BLaER1 (cell line): ENCODE data around the gene HS6ST3.

Experiments used
- H3K27ac ChIP-seq: shearing (Covaris generic); formaldehyde crosslinking; 2 replicates; pipeline ENCODE4 v1.8.1; 2022
- H3K27me3 ChIP-seq: shearing (Covaris generic); formaldehyde crosslinking; 2 replicates; pipeline ENCODE4 v1.8.1; 2022
- H3K36me3 ChIP-seq: shearing (Covaris generic); formaldehyde crosslinking; 2 replicates; pipeline ENCODE4 v1.8.1; 2022
- H3K4me1 ChIP-seq: shearing (Covaris generic); formaldehyde crosslinking; 2 replicates; pipeline ENCODE4 v1.8.1; 2022
- H3K4me2 ChIP-seq: shearing (Covaris generic); formaldehyde crosslinking; 2 replicates; pipeline ENCODE4 v1.8.1; 2022
- H3K4me3 ChIP-seq: shearing (Covaris generic); formaldehyde crosslinking; 2 replicates; pipeline ENCODE4 v1.8.1; 2022
- H3K9ac ChIP-seq: shearing (Covaris generic); formaldehyde crosslinking; 2 replicates; pipeline ENCODE4 v1.8.1; 2022
- H3K9me3 ChIP-seq: shearing (Covaris generic); formaldehyde crosslinking; 2 replicates; pipeline ENCODE4 v1.8.1; 2022
- H4K20me1 ChIP-seq: shearing (Covaris generic); formaldehyde crosslinking; 2 replicates; pipeline ENCODE4 v1.8.1; 2022
- Cebpa-rat ChIP-seq: shearing (Covaris generic); IDR thresholded peaks from 2 replicates; pipeline ENCODE4 v1.8.1; 2022

HS6ST3 gene

GRCh38 chr13:96346921-96347320 lies 257.0 kb downstream of the HS6ST3 start:
- no peak overlapping the region for H3K4me3 ChIP-seq
- no peaks in the 10 kb centered on the region for H3K36me3 ChIP-seq
- no peak overlapping the region for H3K27ac ChIP-seq
- H3K27me3 ChIP-seq: no peaks in the 10 kb centered on the region
- H3K4me1 ChIP-seq: no peaks in the 10 kb centered on the region
- H4K20me1 ChIP-seq: no peaks in the 10 kb centered on the region
- no peak for TF ChIP-seq Cebpa-rat
- no peak overlapping the region for H3K4me2 ChIP-seq
- no peak overlapping the region for H3K9ac ChIP-seq
- H3K9me3 ChIP-seq: no peaks in the 10 kb centered on the region

DNA sequence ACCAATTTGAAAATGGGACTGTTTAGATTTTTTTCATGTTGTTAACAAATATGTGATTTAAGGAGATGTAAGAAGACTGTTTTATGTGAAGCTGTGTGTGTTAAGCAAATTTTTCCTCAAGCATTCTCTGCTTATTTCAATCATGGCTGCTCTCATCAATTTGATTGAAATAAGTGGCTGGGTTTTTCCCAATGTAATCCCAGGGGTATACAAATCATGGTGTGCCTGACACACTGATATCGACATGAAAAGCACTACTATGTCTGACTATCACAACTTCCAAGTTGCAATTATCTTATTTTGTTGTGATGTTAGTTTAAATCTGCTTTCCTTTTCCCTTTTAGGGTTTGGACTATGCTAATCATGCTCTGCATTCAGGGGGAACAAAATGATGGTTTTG lies 283.7 kb downstream of the HS6ST3 start:
- Histone ChIP-seq H3K27me3 (no peaks in the 10 kb centered on the region), H3K9me3 (no peaks in the 10 kb centered on the region), H3K4me2 (no peak overlapping the region), H3K4me3 (no peak overlapping the region), H4K20me1 (no peaks in the 10 kb centered on the region), H3K36me3 (no peaks in the 10 kb centered on the region), H3K27ac (no peak overlapping the region), H3K9ac (no peak overlapping the region), H3K4me1 (no peaks in the 10 kb centered on the region)
- TF ChIP-seq Cebpa-rat: no peak

GRCh38 chr13:96377835-96378234 lies 287.9 kb downstream of the HS6ST3 start:
- Histone ChIP-seq H3K36me3 (no peaks in the 10 kb centered on the region), H3K4me3 (no peak overlapping the region), H4K20me1 (no peaks in the 10 kb centered on the region), H3K4me2 (no peak overlapping the region), H3K27ac (no peak overlapping the region), H3K4me1 (no peaks in the 10 kb centered on the region), H3K9ac (no peak overlapping the region), H3K9me3 (no peaks in the 10 kb centered on the region), H3K27me3 (no peaks in the 10 kb centered on the region)
- no peak for TF ChIP-seq Cebpa-rat

DNA sequence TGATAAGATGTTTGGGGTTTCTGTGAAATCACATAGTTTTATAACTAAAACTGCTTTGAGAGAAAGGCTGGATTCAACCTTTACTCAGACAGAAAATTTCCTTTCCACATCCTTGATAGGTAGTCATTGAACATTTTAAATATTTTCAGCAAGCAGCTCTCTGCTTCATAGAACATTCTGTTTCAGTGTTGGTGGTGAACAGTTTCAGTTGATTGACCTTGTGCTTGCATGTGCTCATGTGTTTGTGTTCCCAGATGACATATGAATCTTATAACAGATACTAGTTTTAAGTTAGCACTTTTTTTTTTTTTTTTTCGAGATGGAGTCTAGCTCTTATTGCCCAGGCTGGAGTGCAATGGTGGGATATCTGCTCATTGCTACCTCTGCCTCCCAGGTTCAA lies 290.1 kb downstream of the HS6ST3 start:
- H3K4me1 ChIP-seq: no peaks in the 10 kb centered on the region
- no peak overlapping the region for H3K4me3 ChIP-seq
- no peaks in the 10 kb centered on the region for H3K36me3 ChIP-seq
- TF ChIP-seq Cebpa-rat: no peak
- no peak overlapping the region for H3K27ac ChIP-seq
- no peak overlapping the region for H3K4me2 ChIP-seq
- no peak overlapping the region for H3K9ac ChIP-seq
- H4K20me1 ChIP-seq: no peaks in the 10 kb centered on the region
- no peaks in the 10 kb centered on the region for H3K9me3 ChIP-seq
- no peaks in the 10 kb centered on the region for H3K27me3 ChIP-seq

DNA sequence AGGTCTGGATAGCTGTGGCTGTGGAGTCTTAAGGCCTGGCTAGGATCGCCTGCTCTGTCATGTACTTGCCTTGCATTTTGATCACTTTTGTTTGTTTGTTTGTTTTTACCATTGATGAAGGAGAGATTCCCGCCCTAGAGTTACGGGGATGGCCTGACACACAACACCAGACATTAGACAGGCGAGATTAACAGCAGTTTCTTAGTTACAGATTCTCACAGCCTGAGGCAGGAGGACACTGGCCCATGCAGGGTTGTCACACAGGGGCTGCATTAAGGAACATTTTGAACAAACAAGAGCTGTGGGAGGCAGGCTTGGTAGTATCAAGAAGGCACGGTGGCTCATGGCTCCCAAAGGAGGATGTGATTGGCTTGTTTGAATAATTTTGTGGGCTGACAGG lies 291.8 kb downstream of the HS6ST3 start:
- no peaks in the 10 kb centered on the region for H3K27me3 ChIP-seq
- no peaks in the 10 kb centered on the region for H3K4me1 ChIP-seq
- TF ChIP-seq Cebpa-rat: no peak
- no peaks in the 10 kb centered on the region for H3K9me3 ChIP-seq
- no peaks in the 10 kb centered on the region for H4K20me1 ChIP-seq
- no peak overlapping the region for H3K27ac ChIP-seq
- no peak overlapping the region for H3K9ac ChIP-seq
- H3K4me3 ChIP-seq: no peak overlapping the region
- no peak overlapping the region for H3K4me2 ChIP-seq
- no peaks in the 10 kb centered on the region for H3K36me3 ChIP-seq

GRCh38 chr13:96388598-96388997 lies 298.7 kb downstream of the HS6ST3 start:
- Histone ChIP-seq H3K27me3 (no peaks in the 10 kb centered on the region), H4K20me1 (no peaks in the 10 kb centered on the region), H3K27ac (no peak overlapping the region), H3K4me2 (no peak overlapping the region), H3K36me3 (no peaks in the 10 kb centered on the region), H3K9me3 (peaks cover 6% of the 10 kb centered on the region; the same call in 1 of the 2 replicates), H3K9ac (no peak overlapping the region), H3K4me3 (no peak overlapping the region), H3K4me1 (no peaks in the 10 kb centered on the region)
- TF ChIP-seq Cebpa-rat: no peak

GRCh38 chr13:96391606-96392005 lies 301.7 kb downstream of the HS6ST3 start:
- no peaks in the 10 kb centered on the region for H4K20me1 ChIP-seq
- no peak for TF ChIP-seq Cebpa-rat
- H3K27me3 ChIP-seq: no peaks in the 10 kb centered on the region
- no peak overlapping the region for H3K27ac ChIP-seq
- H3K4me1 ChIP-seq: no peaks in the 10 kb centered on the region
- no peak overlapping the region for H3K4me3 ChIP-seq
- H3K36me3 ChIP-seq: no peaks in the 10 kb centered on the region
- peaks cover 6% of the 10 kb centered on the region; the same call in 1 of the 2 replicates for H3K9me3 ChIP-seq
- H3K4me2 ChIP-seq: no peak overlapping the region
- no peak overlapping the region for H3K9ac ChIP-seq

- Histone ChIP-seq H3K36me3 (no peaks in the 10 kb centered on the region), H3K9me3 (peaks cover 3% of the 10 kb centered on the region; the same call in 1 of the 2 replicates), H3K4me3 (no peak overlapping the region), H3K9ac (no peak overlapping the region), H4K20me1 (no peaks in the 10 kb centered on the region), H3K4me1 (no peaks in the 10 kb centered on the region), H3K27ac (no peak overlapping the region), H3K27me3 (no peaks in the 10 kb centered on the region), H3K4me2 (no peak overlapping the region)
- TF ChIP-seq Cebpa-rat: no peak
These were observed 307.9 kb downstream of the HS6ST3 start for GRCh38 chr13:96397807-96398206.

GRCh38 chr13:96398486-96398885 lies 308.6 kb downstream of the HS6ST3 start:
- Histone ChIP-seq H3K9ac (no peak overlapping the region), H3K27me3 (no peaks in the 10 kb centered on the region), H3K4me2 (no peak overlapping the region), H3K4me1 (no peaks in the 10 kb centered on the region), H3K4me3 (no peak overlapping the region), H3K9me3 (no peaks in the 10 kb centered on the region), H3K36me3 (no peaks in the 10 kb centered on the region), H3K27ac (no peak overlapping the region), H4K20me1 (no peaks in the 10 kb centered on the region)
- TF ChIP-seq Cebpa-rat: no peak

DNA sequence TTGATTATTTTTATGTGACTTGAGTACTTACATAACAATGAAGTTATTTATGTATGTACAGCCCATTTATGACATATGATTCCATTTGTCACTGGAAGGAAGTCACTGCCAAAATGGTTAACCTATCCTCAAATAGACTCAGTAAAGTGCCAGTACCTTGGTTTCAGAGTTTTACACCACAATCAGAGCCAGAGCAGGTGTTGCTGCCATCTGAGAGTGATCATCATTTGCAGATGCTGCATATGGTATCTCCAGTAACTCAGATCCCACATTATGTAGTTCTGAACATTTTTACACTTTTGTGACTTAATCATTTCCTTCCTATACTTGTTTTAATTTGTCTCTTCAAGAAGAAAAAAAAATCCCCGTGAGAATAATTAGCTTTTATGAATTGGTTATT lies 313.3 kb downstream of the HS6ST3 start:
- Histone ChIP-seq H3K27ac (no peak overlapping the region), H3K27me3 (no peaks in the 10 kb centered on the region), H3K9ac (no peak overlapping the region), H3K4me2 (no peak overlapping the region), H3K36me3 (no peaks in the 10 kb centered on the region), H3K9me3 (no peaks in the 10 kb centered on the region), H3K4me1 (no peaks in the 10 kb centered on the region), H4K20me1 (no peaks in the 10 kb centered on the region), H3K4me3 (no peak overlapping the region)
- TF ChIP-seq Cebpa-rat: no peak

DNA sequence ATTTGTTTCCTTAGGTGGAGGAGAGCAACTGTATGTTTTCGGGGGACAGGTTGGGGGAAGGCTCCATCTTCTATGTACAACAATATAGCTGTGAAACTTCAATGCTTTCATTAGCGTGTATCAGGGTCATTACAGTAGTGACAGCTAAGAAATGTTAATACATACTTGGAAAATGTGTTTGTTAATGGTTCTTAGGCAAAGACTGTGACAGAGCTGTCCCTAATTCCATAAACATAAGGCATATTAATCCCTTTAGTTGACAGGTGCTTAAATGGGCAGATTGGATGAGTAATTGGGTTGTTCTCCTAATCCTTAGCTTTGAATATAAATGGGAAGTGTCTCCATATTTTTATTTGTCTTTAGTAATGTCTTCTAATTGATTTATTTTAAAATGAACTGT lies 313.7 kb downstream of the HS6ST3 start:
- Histone ChIP-seq H3K9me3 (no peaks in the 10 kb centered on the region), H3K36me3 (no peaks in the 10 kb centered on the region), H3K4me3 (no peak overlapping the region), H3K27me3 (no peaks in the 10 kb centered on the region), H4K20me1 (no peaks in the 10 kb centered on the region), H3K4me1 (no peaks in the 10 kb centered on the region), H3K4me2 (no peak overlapping the region), H3K27ac (no peak overlapping the region), H3K9ac (no peak overlapping the region)
- no peak for TF ChIP-seq Cebpa-rat
